ENCODE data around the gene LHFPL3.

GRCh38 chr7:104933022-104933421 lies 604.6 kb downstream of the LHFPL3 start:
- TF ChIP-seq CTCF (IDR thresholded peaks at IDR 0.05) (no peak), EZH2 (IDR thresholded peaks at IDR 0.05; ENCODE audit: borderline replicate concordance, insufficient read depth, low read depth, low read length, poor library complexity, severe bottlenecking) (no peak)

Measured in B cell (primary cell).